Keratinocyte (primary cell): ENCODE data around the gene MOB2. TPM values are rescaled to one million over a fixed set of nuclear protein-coding genes. Genes with fewer than 3 reads are reported as not detected.

ENCODE experiments used
- DNase-seq: peaks from one replicate; pipeline ENCODE4 v3.0.0-alpha.2; 2011; ENCODE audit warnings: low read depth, missing footprints, low spot score
- FAIRE-seq: peaks from 2 replicates; lab custom pipeline; 2011; peaks lifted over from hg19 to GRCh38; lab: Jason Lieb, UNC
- H2AFZ ChIP-seq: 2 replicates; pipeline ENCODE4 v1.6.0; 2012; ENCODE audit warnings: low read length, control low read depth, inconsistent platforms; ENCODE audit not compliant: control insufficient read depth
- H3K27ac ChIP-seq: 2 replicates; pipeline ENCODE4 v1.5.1; 2011; ENCODE audit warnings: low read length; ENCODE audit not compliant: control insufficient read depth, insufficient read depth
- H3K27me3 ChIP-seq: 3 replicates; pipeline ENCODE4 v1.6.0; 2011; ENCODE audit warnings: low read length; ENCODE audit not compliant: control insufficient read depth, insufficient read depth; ENCODE audit errors: extremely low read depth
- H3K36me3 ChIP-seq, 2 experiments: 2 replicates in 1 of 2; 3 replicates in 1 of 2; pipeline ENCODE4 v1.5.1; 2011; ENCODE audit warnings: low read length in 2 of 2, mild to moderate bottlenecking in 1 of 2; ENCODE audit not compliant: control insufficient read depth in 2 of 2, insufficient read depth in 2 of 2; ENCODE audit errors: extremely low read depth in 1 of 2
- H3K4me1 ChIP-seq: 3 replicates; pipeline ENCODE4 v1.5.1; 2011; ENCODE audit warnings: low read length; ENCODE audit not compliant: control insufficient read depth, insufficient read depth; ENCODE audit errors: extremely low read depth
- H3K4me2 ChIP-seq: 3 replicates; pipeline ENCODE4 v1.6.0; 2011; ENCODE audit warnings: low read depth, low read length; ENCODE audit not compliant: control insufficient read depth, insufficient read depth; ENCODE audit errors: extremely low read depth
- H3K4me3 ChIP-seq, 3 experiments: fragments of 200-600 bp in 1 of 3; sonication (generic) in 1 of 3; 2 replicates in 2 of 3; 3 replicates in 1 of 3; pipeline ENCODE4 v1.5.1; 2011 to 2016; ENCODE audit warnings: low read length in 3 of 3, mild to moderate bottlenecking in 3 of 3, control low read depth in 2 of 3, inconsistent platforms in 1 of 3, low read depth in 1 of 3, mixed read lengths in 1 of 3, mixed run types in 1 of 3, moderate library complexity in 1 of 3; ENCODE audit not compliant: control insufficient read depth in 2 of 3, insufficient read depth in 2 of 3; ENCODE audit errors: extremely low read depth in 1 of 3
- H3K79me2 ChIP-seq: 2 replicates; pipeline ENCODE4 v1.6.0; 2012; ENCODE audit warnings: low read length; ENCODE audit not compliant: control insufficient read depth, insufficient read depth
- H3K9ac ChIP-seq: 3 replicates; pipeline ENCODE4 v1.6.0; 2011; ENCODE audit warnings: low read length; ENCODE audit not compliant: control insufficient read depth, insufficient read depth; ENCODE audit errors: extremely low read depth
- H3K9me1 ChIP-seq: 3 replicates; pipeline ENCODE4 v1.6.0; 2011; ENCODE audit warnings: low read length; ENCODE audit not compliant: control insufficient read depth, insufficient read depth; ENCODE audit errors: extremely low read depth
- H3K9me3 ChIP-seq: 2 replicates; pipeline ENCODE4 v1.5.1; 2012; ENCODE audit warnings: low read depth, low read length; ENCODE audit not compliant: control insufficient read depth
- H4K20me1 ChIP-seq: 3 replicates; pipeline ENCODE4 v1.6.0; 2011; ENCODE audit warnings: low read length; ENCODE audit not compliant: control insufficient read depth, insufficient read depth; ENCODE audit errors: extremely low read depth
- CTCF ChIP-seq, 3 experiments: IDR thresholded peaks in 1 of 3; conservative IDR thresholded peaks in 1 of 3; optimal IDR thresholded peaks in 1 of 3; 2 replicates in 2 of 3; 3 replicates in 1 of 3; pipeline versions ENCODE3 to v1.5.1; 2011; ENCODE audit warnings: low read length in 3 of 3, mild to moderate bottlenecking in 3 of 3, moderate library complexity in 2 of 3, control low read depth in 1 of 3, inconsistent platforms in 1 of 3; ENCODE audit not compliant: insufficient read depth in 2 of 3; ENCODE audit errors: extremely low read depth in 1 of 3
- EZH2 ChIP-seq: IDR thresholded peaks from one replicate; pipeline ENCODE4 v1.6.1; 2012; ENCODE audit warnings: inconsistent platforms, mild to moderate bottlenecking, low read length, moderate library complexity
- dilution Hi-C: fragments of 300-500 bp; cut with MboI; formaldehyde crosslinking; loops from one replicate; pipeline ENCODE4 v1.7.0; 2020; ENCODE audit warnings: low sequenced_read_pairs; ENCODE audit not compliant: extremely low pct_ligation_motif_present
- polyA plus RNA-seq, 5 experiments: library from polyadenylated mRNA; depleted of rRNA in 3 of 5; stranded (reverse) in 3 of 5; stranded (forward) in 1 of 5; unstranded in 1 of 5; fragments of >200 nt; gene quantifications; 1 replicate in 1 of 5; 2 replicates in 3 of 5; 3 replicates in 1 of 5; pipeline versions ENCODE4 v1.2.1 to v1.2.3, GENCODE V29; 2011 to 2012; ENCODE audit warnings: missing spikeins in 2 of 5, low read depth in 1 of 5, low replicate concordance in 1 of 5

Gene MOB2
- polyA plus RNA-seq, 1 donor (not counting 4 experiments of a cell fraction or from before 2014, with no cell fraction given), result 37.7 TPM

- Histone ChIP-seq H2AFZ (no peak overlapping the region), H3K27ac (no peak overlapping the region), H3K9me3 (peaks cover 3% of the 10 kb centered on the region), H3K4me2 (no peak overlapping the region), H3K79me2 (peaks cover 93% of the 10 kb centered on the region), H3K9me1 (peaks cover 3% of the 10 kb centered on the region), H4K20me1 (peaks cover 53% of the 10 kb centered on the region), H3K4me1 (no peaks in the 10 kb centered on the region), H3K27me3 (no peaks in the 10 kb centered on the region), H3K36me3 (peaks cover 3 to 6% of the 10 kb centered on the region in 2 experiments), H3K4me3 (no peak overlapping the region), H3K9ac (no peak overlapping the region)
- DNase-seq (no peak), FAIRE-seq (no peak)
- TF ChIP-seq CTCF (optimal IDR thresholded peaks at IDR 0.05 in 1 of 3, IDR thresholded peaks at IDR 0.05 in 1 of 3, conservative IDR thresholded peaks at IDR 0.05 in 1 of 3; ENCODE audit: extremely low read depth in 1 of 3, insufficient read depth in 2 of 3, low read length in 3 of 3), result no peak
- TF ChIP-seq EZH2, result no peak
- dilution Hi-C loops, result no loop called here
Measured at GRCh38 chr11:1502168-1502953, 15.8 kb upstream of the MOB2 start.

- Histone ChIP-seq H3K4me3 (no peak overlapping the region), H2AFZ (no peak overlapping the region), H3K27me3 (no peaks in the 10 kb centered on the region), H3K4me2 (no peak overlapping the region), H3K4me1 (peaks cover under 1% of the 10 kb centered on the region), H3K9me3 (peaks cover 3% of the 10 kb centered on the region), H3K27ac (no peak overlapping the region), H4K20me1 (peaks cover 51% of the 10 kb centered on the region), H3K9ac (no peak overlapping the region), H3K9me1 (peaks cover 3% of the 10 kb centered on the region), H3K79me2 (peaks cover 92% of the 10 kb centered on the region), H3K36me3 (peaks cover 3 to 6% of the 10 kb centered on the region in 2 experiments)
- FAIRE-seq, result no peak
- dilution Hi-C loops, result no loop called here
- DNase-seq, result no peak
- TF ChIP-seq CTCF (optimal IDR thresholded peaks at IDR 0.05 in 1 of 3, IDR thresholded peaks at IDR 0.05 in 1 of 3, conservative IDR thresholded peaks at IDR 0.05 in 1 of 3; ENCODE audit: extremely low read depth in 1 of 3, insufficient read depth in 2 of 3, low read length in 3 of 3) (no peak), EZH2 (no peak)
Measured at GRCh38 chr11:1501421-1502167, 15.0 kb upstream of the MOB2 start.
